Gastroesophageal sphincter (tissue), 4 donors: ENCODE data around the gene WDFY1. TPM values are rescaled to one million over a fixed set of nuclear protein-coding genes. Genes with fewer than 3 reads are reported as not detected.

Experiments
- ATAC-seq: fragments of 150-250 bp; one replicate; pipeline ENCODE4 v1.9.1; 2016; ENCODE audit warnings: mild to moderate bottlenecking, moderate library complexity
- H3K27ac ChIP-seq, 4 donors: fragments of 200-600 bp; sonication (generic) in 3 of 4; 1 replicate in 3 of 4; 2 replicates in 1 of 4; pipeline ENCODE4 v1.5.1; 2016 to 2019
- H3K27me3 ChIP-seq: fragments of 200-600 bp; sonication (generic); one replicate; pipeline ENCODE4 v1.5.1; 2019
- H3K36me3 ChIP-seq, 2 donors: fragments of 200-600 bp; sonication (generic); one replicate each; pipeline ENCODE4 v1.5.1; 2019; ENCODE audit warnings: control low read depth in 1 of 2
- H3K4me1 ChIP-seq, 3 donors: fragments of 200-600 bp; sonication (generic); 1 replicate in 2 of 3; 2 replicates in 1 of 3; pipeline ENCODE4 v1.5.1; 2016 to 2019; ENCODE audit warnings: control low read depth in 2 of 3
- H3K4me3 ChIP-seq, 2 donors: fragments of 200-600 bp; sonication (generic); one replicate each; pipeline ENCODE4 v1.5.1; 2019; ENCODE audit warnings: mild to moderate bottlenecking in 1 of 2, moderate library complexity in 1 of 2
- H3K9me3 ChIP-seq, 3 donors: fragments of 200-600 bp; sonication (generic); one replicate each; pipeline ENCODE4 v1.5.1; 2017 to 2019; ENCODE audit warnings: control low read depth in 2 of 3
- EP300 ChIP-seq: sonication (generic); formaldehyde crosslinking; IDR thresholded peaks from one replicate; pipeline ENCODE4 v1.6.1; 2017; ENCODE audit warnings: antibody characterized with exemption, mild to moderate bottlenecking
- POLR2A ChIP-seq, 2 donors: fragments of 450-650 bp; IDR thresholded peaks; one replicate each; pipeline ENCODE4 v1.6.1; 2017; ENCODE audit warnings: antibody characterized with exemption in 2 of 2, mild to moderate bottlenecking in 2 of 2, moderate library complexity in 1 of 2
- POLR2AphosphoS5 ChIP-seq: sonication (generic); formaldehyde crosslinking; IDR thresholded peaks from one replicate; pipeline ENCODE4 v1.6.1; 2017; ENCODE audit warnings: antibody characterized with exemption
- WGBS, 2 donors: methylation state at CpG; one replicate each; pipeline ENCODE4 v1.1.5; 2018; ENCODE audit warnings: low coverage in 1 of 2; 5-methylcytosine and 5-hydroxymethylcytosine counted together
- total RNA-seq, 4 donors: library from RNA; depleted of rRNA; stranded (reverse); fragments of >200 nt; gene quantifications; one replicate each; pipeline ENCODE4 v1.1.0, GENCODE V29; 2016
- TF ChIP-seq, protein P1 (sequence below), 4 experiments: fragments of 200-600 bp in 2 of 4; fragments of 450-650 bp in 2 of 4; sonication (generic) in 1 of 4; IDR thresholded peaks; one replicate each; pipeline ENCODE4 v1.5.1; 2017 to 2019; ENCODE audit warnings: antibody characterized with exemption in 4 of 4, mild to moderate bottlenecking in 2 of 4, moderate library complexity in 2 of 4

WDFY1 gene
- total RNA-seq, 4 donors from 2014 or later, result 26.3 to 49.7 (median 39.3) TPM

- WGBS, 2 donors, result 71 to 79% methylated on average over 3 of the region's 3 CpGs
- Histone ChIP-seq H3K27me3 (no peaks in the 10 kb centered on the region), H3K4me3 (no peak overlapping the region), H3K9me3 (no peaks in the 10 kb centered on the region), H3K27ac (no peak overlapping the region), H3K36me3 (peaks cover 0 to under 1% of the 10 kb centered on the region in 2 donors), H3K4me1 (peaks cover 0 to 6% (median 5%) of the 10 kb centered on the region in 3 donors)
- no peak for ATAC-seq
- no peak for TF ChIP-seq POLR2AphosphoS5
- TF ChIP-seq, protein P1, sequence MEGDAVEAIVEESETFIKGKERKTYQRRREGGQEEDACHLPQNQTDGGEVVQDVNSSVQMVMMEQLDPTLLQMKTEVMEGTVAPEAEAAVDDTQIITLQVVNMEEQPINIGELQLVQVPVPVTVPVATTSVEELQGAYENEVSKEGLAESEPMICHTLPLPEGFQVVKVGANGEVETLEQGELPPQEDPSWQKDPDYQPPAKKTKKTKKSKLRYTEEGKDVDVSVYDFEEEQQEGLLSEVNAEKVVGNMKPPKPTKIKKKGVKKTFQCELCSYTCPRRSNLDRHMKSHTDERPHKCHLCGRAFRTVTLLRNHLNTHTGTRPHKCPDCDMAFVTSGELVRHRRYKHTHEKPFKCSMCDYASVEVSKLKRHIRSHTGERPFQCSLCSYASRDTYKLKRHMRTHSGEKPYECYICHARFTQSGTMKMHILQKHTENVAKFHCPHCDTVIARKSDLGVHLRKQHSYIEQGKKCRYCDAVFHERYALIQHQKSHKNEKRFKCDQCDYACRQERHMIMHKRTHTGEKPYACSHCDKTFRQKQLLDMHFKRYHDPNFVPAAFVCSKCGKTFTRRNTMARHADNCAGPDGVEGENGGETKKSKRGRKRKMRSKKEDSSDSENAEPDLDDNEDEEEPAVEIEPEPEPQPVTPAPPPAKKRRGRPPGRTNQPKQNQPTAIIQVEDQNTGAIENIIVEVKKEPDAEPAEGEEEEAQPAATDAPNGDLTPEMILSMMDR (IDR thresholded peaks at IDR 0.05), result no peak
- no peak for TF ChIP-seq POLR2A (IDR thresholded peaks at IDR 0.05)
- TF ChIP-seq EP300, result no peak
These were observed 44.7 kb upstream of the WDFY1 start for GRCh38 chr2:223989856-223990232.

GRCh38 chr2:223989206-223989855 lies 44.2 kb upstream of the WDFY1 start:
- Histone ChIP-seq H3K4me1 (peaks cover 0 to 6% (median 5%) of the 10 kb centered on the region in 3 donors), H3K36me3 (peaks cover 0 to 6% of the 10 kb centered on the region in 2 donors), H3K9me3 (no peaks in the 10 kb centered on the region), H3K4me3 (no peak overlapping the region), H3K27me3 (no peaks in the 10 kb centered on the region), H3K27ac (no peak overlapping the region)
- no peak for ATAC-seq
- TF ChIP-seq EP300 (no peak), POLR2AphosphoS5 (no peak)
- TF ChIP-seq, protein P1 (IDR thresholded peaks at IDR 0.05), result no peak
- WGBS, 2 donors, result 85 to 100% methylated on average over 2 to 9 of the region's 10 CpGs

DNA sequence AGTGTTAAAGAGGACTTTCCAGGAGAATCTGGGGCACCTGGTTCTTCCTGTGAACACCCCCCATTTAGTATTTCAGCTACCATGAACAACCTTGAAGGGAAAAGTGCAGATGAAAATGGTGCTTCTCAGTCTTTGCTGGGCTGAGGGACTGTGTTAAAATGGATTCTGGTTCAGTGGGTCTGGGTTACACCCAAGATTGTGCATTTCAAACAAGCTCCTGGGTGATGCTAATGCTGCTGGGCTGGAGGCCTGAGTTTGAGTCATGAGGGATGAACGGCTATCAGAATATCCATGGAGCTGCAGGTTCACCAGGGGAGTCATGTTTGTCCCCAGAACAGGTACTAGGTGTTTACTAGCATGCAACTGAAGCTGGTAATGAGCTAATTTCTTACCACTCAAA lies 36.1 kb upstream of the WDFY1 start:
- H3K4me1 ChIP-seq, result no peaks in the 10 kb centered on the region
- WGBS, 2 donors, result 89% methylated on average over 1 of the region's 1 CpG; no CpG with 5 or more reads in 1 of the 2 donors
- H3K36me3 ChIP-seq, result peaks cover 0 to 19% of the 10 kb centered on the region in 2 donors
- no peaks in the 10 kb centered on the region for H3K27me3 ChIP-seq
- ATAC-seq, result no peak
- no peak overlapping the region for H3K4me3 ChIP-seq
- H3K9me3 ChIP-seq, result no peaks in the 10 kb centered on the region
- no peak overlapping the region for H3K27ac ChIP-seq
- TF ChIP-seq POLR2AphosphoS5, result no peak
- no peak for TF ChIP-seq EP300
- no peak for TF ChIP-seq POLR2A (IDR thresholded peaks at IDR 0.05)
- TF ChIP-seq, protein P1 (IDR thresholded peaks at IDR 0.05), result no peak

- Histone ChIP-seq H3K9me3 (no peaks in the 10 kb centered on the region), H3K36me3 (peaks cover 0 to 19% of the 10 kb centered on the region in 2 donors), H3K27ac (no peak overlapping the region), H3K27me3 (no peaks in the 10 kb centered on the region), H3K4me1 (no peaks in the 10 kb centered on the region), H3K4me3 (no peak overlapping the region)
- TF ChIP-seq POLR2AphosphoS5 (no peak), EP300 (no peak), POLR2A (IDR thresholded peaks at IDR 0.05) (no peak)
- TF ChIP-seq, protein P1 (IDR thresholded peaks at IDR 0.05), result no peak
- no peak for ATAC-seq
- 91 to 94% methylated on average over 4 of the region's 4 CpGs for WGBS, 2 donors
These were observed 35.7 kb upstream of the WDFY1 start for GRCh38 chr2:223980803-223981202.

GRCh38 chr2:223980397-223980735 lies 35.2 kb upstream of the WDFY1 start:
- H3K4me1 ChIP-seq, result no peaks in the 10 kb centered on the region
- H3K27me3 ChIP-seq, result no peaks in the 10 kb centered on the region
- 80 to 100% methylated on average over 1 of the region's 1 CpG for WGBS, 2 donors
- ATAC-seq, result no peak
- H3K4me3 ChIP-seq, result no peak overlapping the region
- peaks cover 0 to 19% of the 10 kb centered on the region in 2 donors for H3K36me3 ChIP-seq
- no peaks in the 10 kb centered on the region for H3K9me3 ChIP-seq
- no peak overlapping the region for H3K27ac ChIP-seq
- TF ChIP-seq POLR2A (IDR thresholded peaks at IDR 0.05), result no peak
- no peak for TF ChIP-seq EP300
- no peak for TF ChIP-seq POLR2AphosphoS5
- TF ChIP-seq, protein P1 (IDR thresholded peaks at IDR 0.05), result no peak
